OCI-LY7 (cell line): Measurements from ENCODE around the gene MAP4K2. TPM values are rescaled to one million over a fixed set of nuclear protein-coding genes. Genes with fewer than 3 reads are reported as not detected.

Experiments used
- BruUV-seq: library from RNA; stranded (reverse); fragments of 400-500 nt; replicated peaks from 2 replicates; lab custom pipeline; 2021; lab: Mats Ljungman, UMichigan
- CTCF ChIA-PET: fragments of 300-600 bp; sonication (Branson Sonifier 250); formaldehyde crosslinking; loops from one replicate; lab custom pipeline; 2022; ENCODE audit warnings: antibody characterized with exemption; ENCODE audit not compliant: unreplicated experiment; lab: Charles Lee
- POLR2A ChIA-PET: fragments of 300-600 bp; sonication (Branson Sonifier 250); formaldehyde crosslinking; loops from one replicate; lab custom pipeline; 2022; ENCODE audit warnings: antibody characterized with exemption; lab: Charles Lee
- DNase-seq: peaks from one replicate; pipeline ENCODE4 v3.0.0-alpha.2; 2015; ENCODE audit warnings: low spot score
- H2AFZ ChIP-seq: fragments of 200-600 bp; sonication (generic), shearing (Covaris generic); 2 replicates; pipeline ENCODE4 v1.6.1; 2014; ENCODE audit warnings: mild to moderate bottlenecking, antibody characterized with exemption, low read length, moderate library complexity
- H3K27ac ChIP-seq: fragments of 200-600 bp; sonication (generic); 2 replicates; pipeline ENCODE4 v1.5.1; 2014; ENCODE audit warnings: mixed run types, low read depth, mild to moderate bottlenecking, moderate library complexity, low read length, inconsistent platforms; ENCODE audit not compliant: poor library complexity, severe bottlenecking
- H3K36me3 ChIP-seq: fragments of 200-600 bp; sonication (generic); 2 replicates; pipeline ENCODE4 v1.6.1; 2014; ENCODE audit warnings: mild to moderate bottlenecking, antibody characterized with exemption, low read length, moderate library complexity, mixed read lengths; ENCODE audit not compliant: insufficient read depth
- H3K4me1 ChIP-seq: fragments of 200-600 bp; sonication (generic); 2 replicates; pipeline ENCODE4 v1.5.1; 2014; ENCODE audit warnings: mild to moderate bottlenecking, low read length; ENCODE audit not compliant: insufficient read depth, poor library complexity, severe bottlenecking
- H3K4me2 ChIP-seq: fragments of 200-600 bp; sonication (generic); 2 replicates; pipeline ENCODE4 v1.6.1; 2014; ENCODE audit warnings: mild to moderate bottlenecking, low read length
- H3K4me3 ChIP-seq: fragments of 200-600 bp; sonication (generic); 2 replicates; pipeline ENCODE4 v1.5.1; 2014; ENCODE audit warnings: mild to moderate bottlenecking, low read depth, low read length; ENCODE audit not compliant: poor library complexity, severe bottlenecking
- H3K79me2 ChIP-seq: fragments of 200-600 bp; sonication (generic); 2 replicates; pipeline ENCODE4 v1.6.1; 2016; ENCODE audit warnings: low read depth, mild to moderate bottlenecking, low read length, moderate library complexity, mixed read lengths; ENCODE audit not compliant: insufficient read depth
- H3K9me2 ChIP-seq: fragments of 200-600 bp; sonication (generic); 2 replicates; pipeline ENCODE4 v1.6.1; 2016; ENCODE audit warnings: mild to moderate bottlenecking, low read length, mixed read lengths; ENCODE audit not compliant: insufficient read depth
- H3K9me3 ChIP-seq: fragments of 200-600 bp; sonication (generic); 2 replicates; pipeline ENCODE4 v1.6.1; 2014; ENCODE audit warnings: mild to moderate bottlenecking, mixed run types, low read length, mixed read lengths
- H4K20me1 ChIP-seq: fragments of 200-600 bp; sonication (generic); 2 replicates; pipeline ENCODE4 v1.6.1; 2014; ENCODE audit warnings: mild to moderate bottlenecking, antibody characterized with exemption, low read length, moderate library complexity, mixed read lengths; ENCODE audit not compliant: insufficient read depth
- CTCF ChIP-seq: fragments of 200-600 bp; sonication (generic); conservative IDR thresholded peaks from 2 replicates; pipeline ENCODE4 v1.5.1; 2014; ENCODE audit warnings: mild to moderate bottlenecking, antibody characterized with exemption, low read length, moderate library complexity, mixed read lengths
- EZH2phosphoT487 ChIP-seq: fragments of 200-600 bp; sonication (generic); IDR thresholded peaks from 2 replicates; pipeline ENCODE4 v1.6.1; 2018; ENCODE audit warnings: low read depth, borderline replicate concordance, mild to moderate bottlenecking, mixed run types, antibody characterized with exemption, low read length, moderate library complexity, mixed read lengths
- intact Hi-C: fragments of 100-400 bp; cut with micrococcal nuclease; formaldehyde crosslinking; loops from one replicate; pipeline ENCODE4 v1.10.0; 2022; ENCODE audit not compliant: unreplicated experiment
- total RNA-seq, 2 experiments: library from RNA; depleted of rRNA in 1 of 2; stranded (reverse); fragments of >200 nt in 1 of 2; shearing (Covaris generic) in 1 of 2; gene quantifications; 2 replicates each; pipeline ENCODE4 v1.2.3, GENCODE V29; 2014 to 2022

Gene MAP4K2
- total RNA-seq, 2 experiments from 2014 or later, result 110 to 115 TPM

DNA sequence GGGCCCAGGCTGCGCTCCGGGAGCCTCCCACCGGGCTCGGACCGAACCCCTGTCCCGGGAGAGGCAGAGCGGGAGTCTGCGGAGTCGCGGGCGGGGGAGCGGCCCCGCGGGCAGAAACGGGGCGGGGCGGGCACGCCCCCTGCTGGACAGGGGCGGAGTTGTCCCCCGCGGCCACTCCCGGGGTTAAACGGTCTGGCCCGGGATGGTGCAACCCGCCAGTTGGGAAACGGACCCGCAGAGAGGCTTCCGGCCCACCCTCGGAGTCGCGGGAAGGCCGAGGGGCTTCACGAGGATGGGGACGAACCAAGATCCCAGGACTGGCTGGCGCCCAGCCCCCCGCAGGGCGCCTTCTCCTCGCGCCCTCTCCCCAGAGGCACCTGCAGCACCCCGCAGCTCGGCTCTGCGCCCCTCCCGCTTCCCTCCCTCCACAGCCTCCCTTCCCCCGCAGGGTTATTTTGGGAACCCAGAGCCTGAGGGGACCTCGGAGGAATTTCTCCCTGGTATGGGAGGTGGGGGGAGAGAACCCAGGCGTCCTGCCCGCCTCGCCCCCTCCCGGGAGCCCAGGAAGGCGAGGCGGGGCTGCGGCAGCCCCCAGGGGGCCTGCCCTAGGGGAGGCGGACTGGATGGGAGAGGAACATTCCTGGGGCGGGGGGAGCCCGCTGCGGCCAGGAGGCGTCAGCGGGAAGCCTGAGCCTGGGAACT is 60.0 kb downstream of the MAP4K2 start:
- 0 out of 2 replicates have a peak, but pooled peaks cover 7% of the 10 kb centered on the region for H4K20me1 ChIP-seq
- H3K9me2 ChIP-seq, result no peaks in the 10 kb centered on the region
- no peak overlapping the region for H2AFZ ChIP-seq
- POLR2A ChIA-PET, result interaction anchor here (0.9 to 2.1 kb wide), 3 partner anchors 21 to 44 kb away, joined by 3 to 4 read pairs (median 3); no protein-coding TSS in a partner anchor
- H3K9me3 ChIP-seq, result no peaks in the 10 kb centered on the region
- peak overlapping the region; percentile 95 for H3K27ac ChIP-seq
- peak overlapping the region; percentile 89 for H3K4me3 ChIP-seq
- DNase-seq, result peak; percentile 70
- H3K36me3 ChIP-seq, result peaks cover 36% of the 10 kb centered on the region
- peaks cover 40% of the 10 kb centered on the region for H3K4me1 ChIP-seq
- intact Hi-C loops, result loop anchor here (1.0 to 5.0 kb wide), 5 partner anchors 20 to 134 kb away; partner anchors contain the start of genes EHD1 and MAP4K2
- CTCF ChIA-PET, result no interaction called here
- TF ChIP-seq CTCF (peak; percentile 79), EZH2phosphoT487 (no peak)
- H3K4me2 ChIP-seq, result peak overlapping the region; percentile 97
- no TSS peak for BruUV-seq
- H3K79me2 ChIP-seq, result peaks cover 6% of the 10 kb centered on the region; the same call in 1 of the 2 replicates

- peaks cover 6% of the 10 kb centered on the region; the same call in 1 of the 2 replicates for H3K79me2 ChIP-seq
- H3K27ac ChIP-seq, result peak overlapping the region; percentile 95
- DNase-seq, result peak; percentile 51
- BruUV-seq, result no TSS peak
- H3K9me3 ChIP-seq, result no peaks in the 10 kb centered on the region
- POLR2A ChIA-PET, result interaction anchor here (1.5 kb wide), 1 partner anchor 22 kb away, joined by 3 read pairs; no protein-coding TSS in a partner anchor
- CTCF ChIA-PET, result interaction anchor here (0.5 kb wide), 1 partner anchor 592 kb away, joined by 4 read pairs; no protein-coding TSS in a partner anchor
- H3K9me2 ChIP-seq, result no peaks in the 10 kb centered on the region
- no peak overlapping the region for H2AFZ ChIP-seq
- peaks cover 43% of the 10 kb centered on the region for H3K36me3 ChIP-seq
- 0 out of 2 replicates have a peak, but pooled peaks cover 7% of the 10 kb centered on the region for H4K20me1 ChIP-seq
- H3K4me2 ChIP-seq, result peak overlapping the region; percentile 97
- TF ChIP-seq CTCF (no peak), EZH2phosphoT487 (no peak)
- H3K4me3 ChIP-seq, result peak overlapping the region; percentile 89
- intact Hi-C loops, result loop anchor here (2.0 to 5.0 kb wide), 3 partner anchors 55 to 135 kb away; partner anchors contain the start of genes EHD1 and MAP4K2
- H3K4me1 ChIP-seq, result peaks cover 37% of the 10 kb centered on the region
Observed at GRCh38 chr11:64742087-64742888, 60.7 kb downstream of the MAP4K2 start.
